GM12878 (cell line): Measurements from ENCODE around the gene MAP3K5.
A peak's percentile ranks its signal among the peaks of the same experiment; 100 is the strongest.

ENCODE experiments used
- CHD2 ChIP-seq: IDR thresholded peaks from 2 replicates; pipeline ENCODE4 v1.6.1; 2011; ENCODE audit warnings: low read depth, low read length, improper control_type of control experiment, borderline replicate concordance
- CTCF ChIP-seq, 3 experiments: IDR thresholded peaks in 2 of 3; conservative IDR thresholded peaks in 1 of 3; 2 replicates each; pipeline ENCODE4 v1.5.1; 2011; ENCODE audit warnings: low read depth in 3 of 3, low read length in 3 of 3, mild to moderate bottlenecking in 3 of 3, control low read depth in 2 of 3, moderate library complexity in 2 of 3, inconsistent platforms in 1 of 3, mixed read lengths in 1 of 3; ENCODE audit not compliant: control insufficient read depth in 2 of 3, insufficient read depth in 1 of 3; ENCODE audit errors: extremely low read depth in 1 of 3
- JUND ChIP-seq: IDR thresholded peaks from 2 replicates; pipeline ENCODE4 v1.6.1; 2012; ENCODE audit warnings: low read depth, mild to moderate bottlenecking, low read length, improper control_type of control experiment, moderate library complexity
- KDM1A ChIP-seq: fragments of 200-600 bp; sonication (generic); IDR thresholded peaks from 2 replicates; pipeline ENCODE4 v1.6.1; 2016; ENCODE audit warnings: borderline replicate concordance
- RAD51 ChIP-seq: fragments of 450-650 bp; IDR thresholded peaks from 2 replicates; pipeline ENCODE4 v1.6.1; 2016; ENCODE audit warnings: moderate library complexity, mild to moderate bottlenecking, inconsistent platforms
- RBBP5 ChIP-seq: fragments of 200-600 bp; sonication (generic); conservative IDR thresholded peaks from 2 replicates; pipeline ENCODE4 v1.6.1; 2016
- ZZZ3 ChIP-seq: IDR thresholded peaks from 2 replicates; pipeline ENCODE4 v1.6.1; 2011; ENCODE audit warnings: low read depth; ENCODE audit not compliant: control insufficient read depth, insufficient read length

- no peak for TF ChIP-seq JUND
- TF ChIP-seq CTCF (IDR thresholded peaks at IDR 0.05 in 2 of 3, conservative IDR thresholded peaks at IDR 0.05 in 1 of 3; ENCODE audit: control insufficient read depth in 2 of 3, extremely low read depth in 1 of 3, insufficient read depth in 1 of 3, low read depth in 3 of 3, low read length in 3 of 3) = no peak
- TF ChIP-seq RAD51 = peak; percentile 74
- TF ChIP-seq RBBP5 = no peak
- TF ChIP-seq KDM1A = no peak
- no peak for TF ChIP-seq ZZZ3
- no peak for TF ChIP-seq CHD2
Measured at GRCh38 chr6:136793363-136793762, 1.1 kb upstream of the MAP3K5 start.
